ENCODE results near the gene CTDP1.
A peak's percentile ranks its signal among the peaks of the same experiment; 100 is the strongest.
"Not testable (repeated sequence)": the region's sequence is repeated elsewhere in the genome, so short reads cannot be mapped to it uniquely, and the experiment has no call there.

The CTDP1 gene

GRCh38 chr18:79727211-79727610 lies 47.6 kb downstream of the CTDP1 start:
- no peak for DNase-seq

- no peak for DNase-seq
These were observed 49.5 kb downstream of the CTDP1 start for GRCh38 chr18:79728931-79729586.

- DNase-seq = no peak
These were observed 50.0 kb downstream of the CTDP1 start for GRCh38 chr18:79729611-79730010.

- no peak for DNase-seq
These were observed 51.2 kb downstream of the CTDP1 start for GRCh38 chr18:79730804-79731203.

DNA sequence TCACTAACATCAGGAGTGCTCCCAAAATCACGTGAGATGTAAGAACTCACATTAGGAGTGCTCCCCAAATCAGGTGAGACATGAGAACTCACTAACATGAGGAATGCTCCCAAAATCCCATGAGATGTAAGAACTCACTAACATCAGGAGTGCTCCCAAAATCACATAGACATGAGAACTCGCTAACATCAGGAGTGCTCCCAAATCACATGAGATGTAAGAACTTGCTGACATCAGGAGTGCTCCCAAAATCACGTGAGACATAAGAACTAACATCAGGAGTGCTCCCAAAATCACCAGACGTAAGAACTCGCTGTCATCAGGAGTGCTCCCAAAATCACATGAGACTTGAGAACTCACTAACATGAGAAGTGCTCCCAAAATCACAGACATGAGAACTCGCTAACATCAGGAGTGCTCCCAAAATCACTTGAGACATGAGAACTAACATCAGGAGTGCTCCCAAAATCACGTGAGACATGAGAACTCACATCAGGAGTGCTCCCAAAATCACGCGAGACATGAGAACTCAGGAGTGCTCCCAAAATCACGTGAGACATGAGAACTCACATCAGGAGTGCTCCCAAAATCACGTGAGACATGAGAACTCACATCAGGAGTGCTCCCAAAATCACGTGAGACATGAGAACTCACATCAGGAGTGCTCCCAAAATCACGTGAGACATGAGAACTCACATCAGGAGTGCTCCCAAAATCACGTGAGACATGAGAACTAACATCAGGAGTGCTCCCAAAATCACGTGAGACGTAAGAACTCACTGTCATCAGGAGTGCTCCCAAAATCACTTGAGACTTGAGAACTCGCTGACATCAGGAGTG lies 52.5 kb downstream of the CTDP1 start:
- DNase-seq = not testable (repeated sequence)

DNA sequence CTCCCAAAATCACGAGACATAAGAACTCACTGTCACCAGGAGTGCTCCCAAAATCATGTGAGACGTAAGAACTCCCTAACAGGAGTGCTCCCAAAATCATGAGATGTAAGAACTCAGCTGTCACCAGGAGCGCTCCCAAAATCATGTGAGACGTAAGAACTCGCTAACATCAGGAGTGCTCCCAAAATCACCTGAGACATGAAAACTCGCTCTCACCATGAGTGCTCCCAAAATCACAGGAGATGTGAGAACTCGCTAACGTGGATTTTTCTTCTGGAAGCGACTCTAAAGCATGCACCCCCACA lies 53.1 kb downstream of the CTDP1 start:
- DNase-seq = no peak

- DNase-seq = no peak
These were observed 53.6 kb downstream of the CTDP1 start for GRCh38 chr18:79733135-79733701.

- no peak for DNase-seq
These were observed 54.6 kb downstream of the CTDP1 start for GRCh38 chr18:79733986-79734770.

DNA sequence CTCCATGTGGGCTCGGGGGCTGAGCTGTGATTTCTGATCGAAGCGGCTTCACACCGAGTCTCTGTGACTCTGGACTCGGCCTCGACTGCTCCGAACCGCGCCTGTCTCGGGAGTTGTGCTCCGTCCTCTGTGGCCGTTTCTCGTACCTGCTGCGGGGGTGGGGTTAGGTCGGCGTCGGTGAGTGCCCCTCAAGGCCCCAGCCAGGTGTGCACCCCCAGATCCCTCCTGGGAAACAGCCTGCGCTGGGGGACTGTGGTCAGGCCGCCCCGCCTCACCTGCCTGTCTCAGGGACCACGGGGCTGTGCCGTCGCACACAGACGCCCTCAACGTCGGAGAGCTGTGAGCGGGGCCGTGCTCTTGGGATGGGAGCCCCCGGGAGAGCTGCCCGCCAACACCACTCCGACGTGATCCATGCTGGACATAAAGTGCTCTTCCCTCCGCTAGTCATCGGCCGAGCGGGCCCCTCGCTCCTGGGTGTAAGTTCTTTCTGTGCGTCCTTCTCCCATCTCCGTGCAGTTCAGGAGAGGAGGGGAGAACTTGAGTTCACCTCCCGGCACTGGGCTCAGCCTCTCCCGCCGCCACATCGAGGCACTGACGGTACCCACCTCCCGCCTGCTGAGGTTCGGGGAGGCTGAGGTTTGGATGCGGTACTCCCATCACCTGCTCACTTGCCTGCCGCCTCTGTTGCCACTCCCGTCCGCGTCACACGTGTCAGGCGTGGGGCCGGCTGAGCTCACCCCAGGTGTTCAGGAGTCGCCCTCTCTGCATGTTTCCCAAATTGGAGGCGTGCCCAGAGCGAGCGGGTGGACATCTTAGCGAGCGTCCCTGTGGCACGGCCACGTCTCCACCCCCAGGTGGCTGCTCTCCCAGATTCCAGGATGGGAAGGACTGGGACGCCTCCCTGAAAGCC lies 55.7 kb downstream of the CTDP1 start:
- DNase-seq = no peak

DNA sequence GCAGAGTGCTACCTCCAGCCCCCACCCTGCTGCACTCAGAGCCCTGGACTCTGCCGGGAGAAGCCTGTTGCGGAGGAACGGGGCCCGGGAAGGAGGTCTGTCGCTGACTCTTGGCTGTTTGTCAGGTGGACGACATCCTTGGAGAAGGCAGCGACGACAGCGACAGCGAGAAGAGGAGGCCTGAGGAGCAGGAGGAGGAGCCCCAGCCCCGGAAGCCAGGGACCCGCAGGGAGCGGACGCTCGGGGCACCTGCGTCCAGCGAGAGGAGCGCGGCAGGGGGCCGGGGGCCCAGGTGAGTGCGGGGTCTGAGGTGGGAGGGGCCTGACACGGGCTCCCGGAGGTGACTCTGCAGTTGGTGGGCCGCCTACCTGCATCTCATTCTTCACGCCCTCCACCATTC lies 56.6 kb downstream of the CTDP1 start:
- no peak for DNase-seq

GRCh38 chr18:79736846-79737245 lies 57.2 kb downstream of the CTDP1 start:
- no peak for DNase-seq

DNA sequence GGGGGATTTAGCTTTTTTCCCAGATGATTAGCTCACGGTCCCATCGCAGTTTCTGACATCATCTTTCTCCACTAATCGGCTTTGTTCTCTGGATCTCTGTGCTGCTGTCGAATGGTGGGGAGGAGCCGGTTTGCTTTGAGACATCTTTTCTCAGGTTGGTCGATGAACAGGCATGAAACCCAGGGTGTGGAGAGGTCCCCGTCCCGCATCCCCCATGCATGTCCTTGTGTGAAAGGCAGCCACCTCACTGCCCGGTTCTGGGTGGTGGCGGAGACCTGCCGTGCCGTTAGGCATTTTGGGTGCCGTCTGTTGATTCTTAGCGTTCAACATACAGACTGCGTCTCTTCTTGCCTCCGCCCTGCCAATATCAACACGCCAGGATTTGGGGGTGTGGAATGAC lies 57.8 kb downstream of the CTDP1 start:
- peak; percentile 54 for DNase-seq

GRCh38 chr18:79738041-79738461 lies 58.4 kb downstream of the CTDP1 start:
- peak; percentile 22 for DNase-seq

GRCh38 chr18:79738581-79739439 lies 59.2 kb downstream of the CTDP1 start:
- no peak for DNase-seq

DNA sequence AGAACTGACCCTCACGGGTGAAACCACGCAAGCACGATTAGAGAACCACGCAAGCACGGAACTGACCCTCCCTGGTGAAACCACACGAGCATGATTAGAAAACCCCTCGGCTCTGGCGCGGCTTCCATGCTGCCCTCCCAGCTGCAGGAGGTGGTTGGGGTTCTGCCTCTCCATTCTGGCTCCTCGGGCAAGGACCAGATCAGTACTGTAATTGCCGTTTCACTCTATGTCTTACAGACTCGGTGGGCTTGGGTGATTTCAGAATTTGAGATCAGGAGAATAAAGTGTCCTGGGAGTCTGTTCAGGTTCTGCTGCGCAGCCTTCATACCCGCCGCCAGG lies 59.8 kb downstream of the CTDP1 start:
- no peak for DNase-seq

- peak; percentile 58 for DNase-seq
These were observed 60.4 kb downstream of the CTDP1 start for GRCh38 chr18:79740047-79740446.

GRCh38 chr18:79740521-79741361 lies 61.1 kb downstream of the CTDP1 start:
- peak; percentile 24 for DNase-seq

DNA sequence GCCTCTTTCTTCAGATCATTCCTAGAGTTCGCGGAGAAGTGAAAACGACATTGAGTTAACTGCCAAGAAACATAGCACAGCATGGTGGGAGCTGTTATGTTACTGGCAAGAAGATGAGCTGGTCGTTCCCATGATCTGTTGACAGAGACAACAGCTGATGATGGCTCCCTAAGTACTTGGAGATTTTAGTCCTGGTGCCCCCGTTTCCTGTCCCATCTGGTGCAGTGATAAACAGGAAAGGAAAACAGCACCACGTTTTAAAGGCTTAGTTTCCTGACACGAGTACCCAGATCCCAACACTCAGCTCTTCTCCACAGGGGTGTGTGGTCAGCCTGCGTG lies 61.7 kb downstream of the CTDP1 start:
- peak; percentile 22 for DNase-seq

- DNase-seq = peak; percentile 45
These were observed 62.5 kb downstream of the CTDP1 start for GRCh38 chr18:79742076-79742475.

GRCh38 chr18:79744625-79745024 lies 65.0 kb downstream of the CTDP1 start:
- peak; percentile 28 for DNase-seq

GRCh38 chr18:79746730-79747129 lies 67.1 kb downstream of the CTDP1 start:
- DNase-seq = no peak
